Rectal smooth muscle tissue (tissue), 1 donor: Measurements from ENCODE around the gene CHORDC1.
"Not testable (repeated sequence)": the region's sequence is repeated elsewhere in the genome, so short reads cannot be mapped to it uniquely, and the experiment has no call there.

ENCODE experiments used
- H3K27ac ChIP-seq: one replicate; pipeline ENCODE4 v1.7.0; 2013; ENCODE audit warnings: low read depth, low read length, inconsistent platforms
- H3K27me3 ChIP-seq: one replicate; pipeline ENCODE4 v1.7.0; 2013; ENCODE audit warnings: low read length; ENCODE audit not compliant: control insufficient read depth, insufficient read depth
- H3K36me3 ChIP-seq: one replicate; pipeline ENCODE4 v1.7.0; 2013; ENCODE audit warnings: low read length; ENCODE audit not compliant: control insufficient read depth, insufficient read depth
- H3K4me1 ChIP-seq: one replicate; pipeline ENCODE4 v1.7.0; 2013; ENCODE audit warnings: low read length; ENCODE audit not compliant: control insufficient read depth, insufficient read depth
- H3K4me3 ChIP-seq: one replicate; pipeline ENCODE4 v1.7.0; 2013; ENCODE audit warnings: low read length
- H3K9ac ChIP-seq: one replicate; pipeline ENCODE4 v1.7.0; 2013; ENCODE audit warnings: low read length

The CHORDC1 gene

DNA sequence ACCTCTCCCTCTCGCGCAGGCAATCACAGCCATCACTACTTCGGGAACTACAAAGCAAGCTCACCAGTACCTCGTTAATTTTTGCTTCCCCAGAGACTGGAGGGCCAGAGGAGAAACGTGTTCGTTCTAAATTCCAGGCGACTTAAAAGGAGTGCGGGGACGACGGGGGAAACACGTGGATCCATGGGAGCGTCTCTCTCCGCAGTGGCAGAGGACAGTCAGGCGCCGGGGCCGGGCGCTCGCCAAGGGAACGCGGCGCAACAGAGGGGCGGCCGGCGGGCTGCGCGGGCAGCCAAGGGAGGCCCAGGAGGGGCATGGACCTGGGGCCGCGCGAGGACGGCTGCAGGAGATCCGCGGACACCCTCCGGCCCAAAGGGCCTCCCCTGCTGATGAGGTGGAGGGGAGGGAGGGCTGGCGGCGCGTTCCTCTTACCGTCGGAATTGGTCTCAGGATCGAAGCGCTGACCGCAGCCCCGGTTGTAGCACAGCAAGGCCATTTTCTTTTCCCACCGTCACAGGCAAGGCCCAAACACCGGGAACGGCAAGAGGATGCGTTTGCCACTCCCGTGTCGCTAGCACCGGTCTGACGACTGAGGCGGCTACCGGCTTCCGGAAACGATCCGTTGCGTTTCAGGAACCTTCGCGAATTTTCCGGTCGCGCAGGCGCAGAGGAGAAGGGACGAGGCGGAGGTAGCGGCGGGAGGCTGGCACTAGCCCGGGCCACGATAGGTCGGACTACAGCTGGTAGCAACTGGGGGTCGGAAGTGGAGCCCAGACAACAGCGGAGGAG, at the start of gene CHORDC1:
Gene CHORDC1, minus strand, starts transcription at position 591 of the 789 bp plus-strand sequence. Its CDS starts 95 bp downstream, at position 496.
- H3K27ac ChIP-seq, result peak within 1 kb of the TSS; percentile 88
- peaks cover 14% of the 10 kb centered on the region for H3K4me1 ChIP-seq
- no peaks in the 10 kb centered on the region for H3K36me3 ChIP-seq
- peak within 1 kb of the TSS; percentile 77 for H3K4me3 ChIP-seq
- H3K27me3 ChIP-seq, result no peaks in the 10 kb centered on the region
- H3K9ac ChIP-seq, result peak within 1 kb of the TSS; percentile 90

DNA sequence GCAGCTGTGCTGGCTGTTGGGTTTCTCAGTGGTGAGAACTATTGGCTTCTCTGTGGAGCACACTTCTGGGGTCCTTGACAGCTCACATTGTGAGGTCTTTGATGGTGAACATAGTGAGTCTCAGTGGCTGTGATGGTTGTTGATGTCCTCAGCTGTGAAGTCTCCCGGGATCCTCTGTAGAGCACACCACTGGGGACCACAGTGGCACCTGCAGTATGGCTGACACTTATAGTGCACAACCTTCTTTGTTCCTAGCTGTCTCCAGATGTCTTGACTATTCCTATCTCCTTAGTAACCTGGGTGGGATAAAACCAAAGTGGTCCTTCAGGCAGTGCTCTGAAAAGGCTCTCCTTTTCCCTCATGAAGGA, 34.3 kb upstream of the CHORDC1 start:
- no peaks in the 10 kb centered on the region for H3K36me3 ChIP-seq
- no peaks in the 10 kb centered on the region for H3K4me1 ChIP-seq
- no peak overlapping the region for H3K4me3 ChIP-seq
- H3K27me3 ChIP-seq, result no peaks in the 10 kb centered on the region
- no peak overlapping the region for H3K9ac ChIP-seq
- H3K27ac ChIP-seq, result no peak overlapping the region

DNA sequence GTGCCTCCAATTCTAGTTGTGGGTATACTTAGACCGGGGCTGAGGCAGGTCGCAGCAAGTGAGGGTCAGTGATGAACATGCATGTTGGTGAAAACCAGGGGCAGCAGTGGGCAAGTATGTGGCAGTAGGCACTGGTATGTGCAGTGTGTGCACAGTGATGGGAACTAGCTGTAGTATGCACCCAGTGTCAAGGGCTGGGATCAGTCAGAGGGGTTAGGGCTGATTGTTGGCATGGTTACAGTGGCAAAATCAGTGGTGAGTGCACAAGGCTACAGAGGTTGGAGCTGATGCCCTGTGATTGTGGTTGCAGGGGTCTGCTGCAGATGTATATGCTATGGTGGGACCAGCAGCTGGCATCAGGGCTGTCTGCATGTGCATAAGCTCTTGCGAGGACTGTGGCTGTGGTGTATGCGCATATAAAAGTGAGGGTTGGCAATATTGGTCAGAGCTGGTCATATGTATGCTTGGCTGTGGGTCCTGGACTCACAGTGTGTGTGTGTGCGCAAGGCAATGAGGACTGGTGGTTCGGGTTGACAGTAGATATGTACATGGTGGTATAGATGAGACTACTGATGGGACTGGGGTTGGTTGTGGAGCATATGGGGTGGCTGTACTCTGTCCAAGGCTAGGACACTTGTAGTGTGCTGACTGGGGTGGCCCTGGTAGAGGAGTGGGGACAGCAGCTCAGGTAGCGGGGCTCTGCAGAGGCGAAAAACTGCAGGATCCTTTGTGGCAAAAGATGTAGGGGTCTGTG, 33.7 kb upstream of the CHORDC1 start:
- no peaks in the 10 kb centered on the region for H3K4me1 ChIP-seq
- H3K36me3 ChIP-seq, result no peaks in the 10 kb centered on the region
- H3K4me3 ChIP-seq, result no peak overlapping the region
- no peak overlapping the region for H3K9ac ChIP-seq
- no peaks in the 10 kb centered on the region for H3K27me3 ChIP-seq
- no peak overlapping the region for H3K27ac ChIP-seq

DNA sequence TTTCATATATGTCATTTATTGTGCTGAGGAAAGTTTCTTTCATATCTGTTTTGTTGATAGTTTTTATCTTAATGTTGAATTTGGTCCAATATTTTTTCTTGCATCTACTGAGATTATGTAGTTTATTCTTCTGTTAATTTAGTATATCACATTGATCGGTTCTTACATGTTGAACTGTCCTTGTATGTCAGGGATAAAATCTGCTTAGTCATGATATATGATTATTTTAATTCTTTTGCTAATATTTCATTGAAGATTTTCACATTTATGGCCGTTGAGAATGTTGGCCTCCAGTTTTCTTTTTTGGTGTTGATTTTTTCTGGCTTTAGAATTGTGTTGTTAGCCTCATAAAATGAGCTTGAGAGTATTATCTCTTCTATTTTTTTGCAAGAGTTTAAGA, 31.2 kb upstream of the CHORDC1 start:
- Histone ChIP-seq H3K4me1 (no peaks in the 10 kb centered on the region), H3K27ac (no peak overlapping the region), H3K9ac (no peak overlapping the region), H3K4me3 (no peak overlapping the region), H3K36me3 (no peaks in the 10 kb centered on the region), H3K27me3 (no peaks in the 10 kb centered on the region)

DNA sequence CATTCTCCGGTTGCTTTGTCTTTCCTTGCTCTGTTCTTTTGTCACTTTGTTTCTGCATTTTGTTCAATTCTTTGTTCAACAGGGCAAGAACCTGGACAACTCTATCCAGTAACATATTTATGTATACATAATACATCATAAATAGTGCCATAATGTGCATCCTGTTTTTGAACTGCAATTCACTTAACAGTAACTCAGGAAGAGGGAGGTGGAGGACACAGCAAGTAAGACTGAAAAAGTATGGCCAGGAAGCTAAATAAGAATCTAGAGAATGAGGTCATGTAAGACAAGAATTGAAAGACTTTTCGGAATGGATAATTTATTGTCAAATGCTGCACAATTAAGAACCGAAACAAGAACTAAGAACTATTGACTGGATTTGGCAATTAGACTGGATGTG, 29.2 kb upstream of the CHORDC1 start:
- H3K27ac ChIP-seq, result no peak overlapping the region
- no peak overlapping the region for H3K4me3 ChIP-seq
- no peak overlapping the region for H3K9ac ChIP-seq
- H3K27me3 ChIP-seq, result no peaks in the 10 kb centered on the region
- H3K4me1 ChIP-seq, result no peaks in the 10 kb centered on the region
- no peaks in the 10 kb centered on the region for H3K36me3 ChIP-seq

DNA sequence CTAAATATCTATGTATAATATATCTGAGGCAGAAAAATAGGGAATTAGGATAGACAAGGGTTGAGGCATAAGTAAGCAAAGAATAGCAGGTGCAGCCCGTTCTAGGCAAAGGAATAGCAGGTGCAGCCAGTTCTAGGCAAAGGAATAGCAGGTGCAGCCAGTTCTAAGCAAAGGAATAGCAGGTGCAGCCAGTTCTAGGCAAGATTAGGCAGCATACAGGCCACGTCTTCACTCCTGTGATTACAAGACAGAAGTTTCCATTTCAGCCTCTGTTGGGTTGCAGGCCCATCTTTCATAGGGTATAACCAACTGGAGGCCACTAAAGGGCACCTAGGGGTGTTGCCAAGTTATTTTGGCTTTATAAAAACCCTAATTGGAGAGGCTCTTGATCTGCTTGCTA, 28.8 kb upstream of the CHORDC1 start:
- Histone ChIP-seq H3K27me3 (no peaks in the 10 kb centered on the region), H3K9ac (no peak overlapping the region), H3K36me3 (no peaks in the 10 kb centered on the region), H3K4me3 (no peak overlapping the region), H3K27ac (no peak overlapping the region), H3K4me1 (no peaks in the 10 kb centered on the region)

DNA sequence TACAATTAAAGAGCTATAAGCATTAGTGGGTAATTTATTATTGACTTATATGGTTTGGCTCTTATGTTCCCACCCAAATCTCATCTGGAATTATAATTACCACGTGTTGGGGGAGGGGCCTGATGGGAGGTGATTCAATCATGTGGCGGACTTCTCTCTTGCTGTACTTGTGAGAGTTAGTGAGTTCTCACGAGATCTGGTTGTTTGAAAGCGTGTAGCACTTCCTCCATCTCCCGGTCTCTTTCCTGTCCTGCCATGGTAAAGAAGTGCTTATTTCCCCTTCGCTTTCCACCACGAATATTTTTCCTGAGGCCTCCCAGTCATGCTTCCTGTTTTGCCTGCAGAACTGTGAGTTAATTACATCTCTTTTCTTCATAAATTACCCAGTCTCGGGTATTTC, 28.1 kb upstream of the CHORDC1 start:
- H3K4me3 ChIP-seq, result no peak overlapping the region
- no peaks in the 10 kb centered on the region for H3K36me3 ChIP-seq
- no peak overlapping the region for H3K27ac ChIP-seq
- no peaks in the 10 kb centered on the region for H3K27me3 ChIP-seq
- no peak overlapping the region for H3K9ac ChIP-seq
- no peaks in the 10 kb centered on the region for H3K4me1 ChIP-seq

GRCh38 chr11:90246468-90246867, 23.6 kb upstream of the CHORDC1 start:
- no peaks in the 10 kb centered on the region for H3K36me3 ChIP-seq
- H3K4me3 ChIP-seq, result no peak overlapping the region
- H3K27me3 ChIP-seq, result no peaks in the 10 kb centered on the region
- H3K27ac ChIP-seq, result no peak overlapping the region
- H3K9ac ChIP-seq, result no peak overlapping the region
- H3K4me1 ChIP-seq, result no peaks in the 10 kb centered on the region

DNA sequence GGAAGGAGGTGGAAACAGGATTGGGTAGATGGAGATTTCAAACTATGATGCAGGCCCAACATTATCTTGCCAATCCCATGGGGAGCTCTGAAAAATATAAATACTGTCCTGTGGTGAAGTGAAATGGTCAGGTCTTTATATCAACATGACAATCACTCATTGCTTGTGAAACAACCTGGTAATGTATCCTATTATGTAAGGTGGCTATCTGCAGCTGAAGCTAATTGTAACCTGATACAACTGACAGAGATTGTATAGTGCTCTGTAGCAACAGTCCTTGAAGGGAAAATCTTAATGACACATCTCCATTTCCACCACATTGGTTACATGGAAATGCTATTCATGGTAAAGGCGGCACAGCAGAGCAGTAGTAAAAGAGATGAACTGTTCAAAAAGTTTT, 20.7 kb upstream of the CHORDC1 start:
- H3K27me3 ChIP-seq, result no peaks in the 10 kb centered on the region
- H3K27ac ChIP-seq, result no peak overlapping the region
- no peaks in the 10 kb centered on the region for H3K4me1 ChIP-seq
- H3K36me3 ChIP-seq, result no peaks in the 10 kb centered on the region
- no peak overlapping the region for H3K4me3 ChIP-seq
- no peak overlapping the region for H3K9ac ChIP-seq

- H3K4me1 ChIP-seq, result no peaks in the 10 kb centered on the region
- no peak overlapping the region for H3K9ac ChIP-seq
- H3K27me3 ChIP-seq, result no peaks in the 10 kb centered on the region
- H3K4me3 ChIP-seq, result no peak overlapping the region
- no peaks in the 10 kb centered on the region for H3K36me3 ChIP-seq
- no peak overlapping the region for H3K27ac ChIP-seq
Observed at GRCh38 chr11:90242894-90243416, 20.1 kb upstream of the CHORDC1 start.

GRCh38 chr11:90241414-90241813, 18.6 kb upstream of the CHORDC1 start:
- no peaks in the 10 kb centered on the region for H3K27me3 ChIP-seq
- no peaks in the 10 kb centered on the region for H3K4me1 ChIP-seq
- no peak overlapping the region for H3K4me3 ChIP-seq
- H3K36me3 ChIP-seq, result no peaks in the 10 kb centered on the region
- no peak overlapping the region for H3K27ac ChIP-seq
- no peak overlapping the region for H3K9ac ChIP-seq

DNA sequence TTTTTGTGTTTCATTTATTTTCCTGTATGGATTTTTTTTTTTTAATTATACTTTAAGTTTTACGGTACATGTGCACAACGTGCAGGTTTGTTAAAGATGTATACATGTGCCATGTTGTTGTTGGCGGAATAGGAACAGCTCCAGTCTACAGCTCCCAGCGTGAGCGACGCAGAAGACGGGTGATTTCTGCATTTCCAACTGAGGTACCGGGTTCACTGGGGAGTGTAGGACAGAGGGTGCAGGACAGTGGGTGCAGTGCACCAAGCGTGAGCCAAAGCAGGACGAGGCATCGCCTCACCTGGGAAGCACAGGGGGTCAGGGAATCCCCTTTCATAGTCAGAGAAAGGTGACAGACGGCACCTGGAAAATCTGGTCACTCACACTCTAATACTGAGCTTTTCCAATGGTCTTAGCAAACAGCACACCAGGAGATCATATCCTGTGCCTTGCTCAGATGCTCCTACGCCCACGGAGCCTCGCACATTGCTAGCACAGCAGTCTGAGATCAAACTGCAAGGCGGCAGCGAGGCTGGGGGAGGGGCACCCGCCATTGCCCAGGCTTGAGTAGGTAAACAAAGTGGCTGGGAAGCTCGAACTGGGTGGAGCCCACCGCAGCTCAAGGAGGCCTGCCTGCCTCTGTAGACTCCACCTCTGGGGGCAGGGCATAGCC, 17.3 kb upstream of the CHORDC1 start:
- not testable (repeated sequence) for H3K4me1 ChIP-seq, H3K4me3 ChIP-seq

More for the DNA sequence above, 17.3 kb upstream of the CHORDC1 start:
- not testable (repeated sequence) for H3K27ac ChIP-seq, H3K9ac ChIP-seq, H3K36me3 ChIP-seq, H3K27me3 ChIP-seq
